ENCODE results near the gene IPPK. TPM values are rescaled to one million over a fixed set of nuclear protein-coding genes. Genes with fewer than 3 reads are reported as not detected.
"Not testable (repeated sequence)": the region's sequence is repeated elsewhere in the genome, so short reads cannot be mapped to it uniquely, and the experiment has no call there.

IPPK gene
- total RNA-seq, 4 donors from 2014 or later: 49.2 to 71.5 (median 54.4) TPM

- H3K4me3 ChIP-seq (ENCODE audit: low read depth, poor library complexity, severe bottlenecking): no peak overlapping the region
- TF ChIP-seq POLR2A (IDR thresholded peaks at IDR 0.05) (no peak), CTCF (IDR thresholded peaks at IDR 0.05) (no peak)
- DNase-seq (ENCODE audit: low spot score in 2 of 2): no peak
- intact Hi-C loops (cut with DNase I; ENCODE audit: low total_unique reads): no loop called here
- WGBS, 2 donors: 84 to 96% methylated on average over 1 of the region's 1 CpG
Measured at GRCh38 chr9:92592537-92592936, 77.4 kb downstream of the IPPK start.

GRCh38 chr9:92590377-92590776, 79.6 kb downstream of the IPPK start:
- peak; percentile 76 to 93 for DNase-seq (ENCODE audit: low spot score in 2 of 2)
- TF ChIP-seq POLR2A (IDR thresholded peaks at IDR 0.05): no peak
- no peak for TF ChIP-seq CTCF (IDR thresholded peaks at IDR 0.05)
- no peak overlapping the region for H3K4me3 ChIP-seq (ENCODE audit: low read depth, poor library complexity, severe bottlenecking)
- WGBS, 2 donors: 7 to 10% methylated on average over 3 of the region's 3 CpGs
- intact Hi-C loops (cut with DNase I; ENCODE audit: low total_unique reads): no loop called here

DNA sequence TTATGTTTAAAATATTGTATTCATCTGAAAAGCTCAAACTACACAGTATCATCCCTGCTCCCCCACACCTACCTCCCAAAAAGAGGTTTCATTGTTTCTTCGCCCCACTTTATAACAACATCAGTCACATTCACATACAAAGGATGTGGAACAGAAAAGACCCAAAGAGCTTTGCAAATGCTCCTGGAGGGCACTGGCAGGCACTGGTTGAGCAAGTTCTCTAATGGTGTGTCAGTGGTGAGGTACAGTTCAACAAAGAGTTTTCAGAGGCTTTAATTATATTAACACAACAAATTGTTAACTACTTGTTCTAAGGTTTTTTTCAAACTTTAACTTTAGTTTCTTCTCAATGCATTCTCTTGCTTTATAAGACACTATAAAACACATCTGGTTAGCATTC, 80.0 kb downstream of the IPPK start:
- 48 to 53% methylated on average over 1 of the region's 1 CpG for WGBS, 2 donors
- DNase-seq (ENCODE audit: low spot score in 2 of 2): no peak
- no peak overlapping the region for H3K4me3 ChIP-seq (ENCODE audit: low read depth, poor library complexity, severe bottlenecking)
- intact Hi-C loops (cut with DNase I; ENCODE audit: low total_unique reads): no loop called here
- TF ChIP-seq POLR2A (IDR thresholded peaks at IDR 0.05): no peak
- TF ChIP-seq CTCF (IDR thresholded peaks at IDR 0.05): no peak

GRCh38 chr9:92576175-92576574, 93.8 kb downstream of the IPPK start:
- 59 to 67% methylated on average over 1 of the region's 1 CpG for WGBS, 2 donors
- intact Hi-C loops (cut with DNase I; ENCODE audit: low total_unique reads): no loop called here
- TF ChIP-seq CTCF (IDR thresholded peaks at IDR 0.05): no peak
- TF ChIP-seq POLR2A (IDR thresholded peaks at IDR 0.05): no peak
- DNase-seq (ENCODE audit: low spot score in 2 of 2): no peak
- no peak overlapping the region for H3K4me3 ChIP-seq (ENCODE audit: low read depth, poor library complexity, severe bottlenecking)

- WGBS, 2 donors: 94 to 98% methylated on average over 14 of the region's 14 CpGs
- DNase-seq (ENCODE audit: low spot score in 2 of 2): not testable (repeated sequence)
Measured at GRCh38 chr9:92573612-92574011, 96.3 kb downstream of the IPPK start.

DNA sequence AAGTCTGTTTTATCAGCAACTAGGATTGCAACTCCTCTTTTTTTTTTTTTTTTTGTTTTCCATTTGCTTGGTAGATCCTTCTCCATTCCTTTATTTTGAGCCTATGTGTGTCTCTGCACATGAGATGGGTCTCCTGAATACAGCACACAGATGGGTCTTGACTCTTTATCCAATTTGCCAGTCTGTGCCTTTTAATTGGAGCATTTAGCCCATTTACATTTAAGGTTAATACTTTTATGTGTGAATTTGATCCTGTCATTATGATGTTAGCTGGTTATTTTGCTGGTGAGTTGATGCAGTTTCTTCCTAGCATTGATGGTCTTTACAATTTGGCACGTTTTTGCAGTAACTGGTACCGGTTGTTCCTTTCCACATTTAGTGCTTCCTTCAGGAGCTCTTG, 98.1 kb downstream of the IPPK start:
- DNase-seq (ENCODE audit: low spot score in 2 of 2); H3K4me3 ChIP-seq (ENCODE audit: low read depth, poor library complexity, severe bottlenecking); intact Hi-C loops (cut with DNase I; ENCODE audit: low total_unique reads): not testable (repeated sequence)
- 90 to 96% methylated on average over 2 of the region's 2 CpGs for WGBS, 2 donors

More at GRCh38 chr9:92573612-92574011, 96.3 kb downstream of the IPPK start:
- H3K4me3 ChIP-seq (ENCODE audit: low read depth, poor library complexity, severe bottlenecking); intact Hi-C loops (cut with DNase I; ENCODE audit: low total_unique reads): not testable (repeated sequence)

GRCh38 chr9:92564982-92565381, 104.9 kb downstream of the IPPK start:
- no peak for DNase-seq (ENCODE audit: low spot score in 2 of 2)
- intact Hi-C loops (cut with DNase I; ENCODE audit: low total_unique reads): no loop called here
- 57 to 74% methylated on average over 2 of the region's 2 CpGs for WGBS, 2 donors
- no peak overlapping the region for H3K4me3 ChIP-seq (ENCODE audit: low read depth, poor library complexity, severe bottlenecking)
- TF ChIP-seq POLR2A (IDR thresholded peaks at IDR 0.05) (no peak), CTCF (IDR thresholded peaks at IDR 0.05) (no peak)

All from lower leg skin (tissue), 4 donors.